HepG2 (cell line): ENCODE results near the gene PTPN3. TPM values are rescaled to one million over a fixed set of nuclear protein-coding genes. Genes with fewer than 3 reads are reported as not detected.

Experiments
- FIP1L1 ChIP-seq: fragments of 200-400 bp; formaldehyde crosslinking; IDR thresholded peaks from 2 replicates; pipeline ENCODE4 v1.6.1; 2018; ENCODE audit warnings: low read depth, mild to moderate bottlenecking, low read length, moderate library complexity, borderline replicate concordance; ENCODE audit not compliant: insufficient read depth
- SMARCC2 ChIP-seq: fragments of 450-650 bp; IDR thresholded peaks from 2 replicates; pipeline ENCODE4 v1.6.1; 2017; ENCODE audit warnings: antibody characterized with exemption, mild to moderate bottlenecking
- ZNF44 ChIP-seq: sonication (generic); formaldehyde crosslinking; IDR thresholded peaks from 2 replicates; pipeline ENCODE4 v1.5.1; 2020; ENCODE audit warnings: mild to moderate bottlenecking, missing genetic modification reagents
- ZNF510 ChIP-seq: sonication (generic); formaldehyde crosslinking; IDR thresholded peaks from 2 replicates; pipeline ENCODE4 v1.4.0; 2020; ENCODE audit warnings: low read depth, mild to moderate bottlenecking, missing genetic modification reagents
- ZNF570 ChIP-seq: sonication (generic); formaldehyde crosslinking; IDR thresholded peaks from 2 replicates; pipeline ENCODE4 v1.4.0; 2020; ENCODE audit warnings: mild to moderate bottlenecking, missing genetic modification reagents, borderline replicate concordance
- ZNF800 ChIP-seq: sonication (generic); formaldehyde crosslinking; IDR thresholded peaks from 2 replicates; pipeline ENCODE4 v1.4.0; 2020; ENCODE audit warnings: missing genetic modification reagents
- ZSCAN31 ChIP-seq: sonication (generic); formaldehyde crosslinking; IDR thresholded peaks from 2 replicates; pipeline ENCODE4 v1.5.0; 2020; ENCODE audit warnings: low read depth, mild to moderate bottlenecking, missing genetic modification reagents
- polyA plus RNA-seq, 8 experiments: library from polyadenylated mRNA; depleted of rRNA in 3 of 8; stranded (reverse) in 7 of 8; unstranded in 1 of 8; fragments of >200 nt; fragmentation: Illumina TruSeq in 4 of 8; extraction: Trizol in 4 of 8; gene quantifications; 2 replicates each; pipeline versions ENCODE4 v1.2.1 to v1.2.3, GENCODE V29; 2011 to 2016; ENCODE audit warnings: low read depth in 4 of 8, missing spikeins in 1 of 8, mixed read lengths in 1 of 8; ENCODE audit not compliant: insufficient read depth in 1 of 8
- total RNA-seq, 5 experiments: library from RNA; depleted of rRNA; stranded (reverse); fragments of >200 nt; fragmentation: Illumina TruSeq; extraction: Trizol; gene quantifications; 2 replicates each; pipeline ENCODE4 v1.2.3, GENCODE V29; 2016; ENCODE audit warnings: low read depth in 1 of 5
- TF ChIP-seq, protein P1 (sequence below): sonication (generic); formaldehyde crosslinking; IDR thresholded peaks from 2 replicates; pipeline ENCODE4 v1.4.0; 2020; ENCODE audit warnings: mild to moderate bottlenecking, missing genetic modification reagents

PTPN3 gene
- total and polyA plus RNA-seq, 2 of the 13 experiments (the other 11 are each of a cell fraction or from before 2014, with no cell fraction given): 5.6 to 20.5 TPM

DNA sequence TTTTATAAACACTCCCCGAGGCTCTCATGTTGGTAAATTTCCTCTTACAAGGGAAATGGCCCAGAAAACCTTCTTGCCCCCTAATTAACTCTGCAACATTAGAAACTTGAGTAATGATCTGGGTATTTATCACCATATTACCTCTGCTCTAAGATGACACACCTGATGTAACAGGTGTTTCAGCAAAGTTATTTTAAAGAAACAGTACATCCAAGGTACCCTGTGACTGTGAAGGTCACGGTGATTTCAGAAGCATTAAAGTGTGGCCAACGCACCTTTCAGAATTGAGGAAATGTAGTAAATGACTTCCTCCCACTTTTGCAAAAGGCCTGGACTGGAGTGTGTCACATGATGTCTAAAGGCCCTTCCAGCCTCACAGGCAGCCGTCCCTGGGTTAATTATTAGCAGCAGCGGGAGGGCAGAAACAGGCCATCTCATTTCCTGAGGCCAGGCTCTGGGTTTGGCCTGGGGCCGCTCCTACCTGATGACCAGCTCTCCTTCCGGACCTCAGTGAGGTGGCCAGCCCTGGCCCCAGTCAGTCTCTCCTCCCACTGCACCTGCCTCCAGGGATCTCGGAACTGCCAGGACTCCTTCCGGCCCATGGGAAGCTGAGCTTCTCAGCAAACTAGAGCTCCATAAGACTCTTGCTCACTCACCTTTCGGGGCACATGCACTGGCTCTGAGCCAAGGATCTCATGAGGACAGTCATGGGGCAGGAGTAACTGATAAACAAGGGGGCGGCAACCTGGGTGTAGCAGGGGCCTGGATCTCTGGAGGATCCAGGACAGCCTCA is 20.7 kb downstream of the PTPN3 start (continued):
- TF ChIP-seq ZNF800: peak; percentile 52; the same call in 1 of the 2 replicates
- no peak for TF ChIP-seq FIP1L1
- TF ChIP-seq ZSCAN31 (CRISPR knock-in tag): no peak
- no peak for TF ChIP-seq ZNF570
- TF ChIP-seq, protein P1, sequence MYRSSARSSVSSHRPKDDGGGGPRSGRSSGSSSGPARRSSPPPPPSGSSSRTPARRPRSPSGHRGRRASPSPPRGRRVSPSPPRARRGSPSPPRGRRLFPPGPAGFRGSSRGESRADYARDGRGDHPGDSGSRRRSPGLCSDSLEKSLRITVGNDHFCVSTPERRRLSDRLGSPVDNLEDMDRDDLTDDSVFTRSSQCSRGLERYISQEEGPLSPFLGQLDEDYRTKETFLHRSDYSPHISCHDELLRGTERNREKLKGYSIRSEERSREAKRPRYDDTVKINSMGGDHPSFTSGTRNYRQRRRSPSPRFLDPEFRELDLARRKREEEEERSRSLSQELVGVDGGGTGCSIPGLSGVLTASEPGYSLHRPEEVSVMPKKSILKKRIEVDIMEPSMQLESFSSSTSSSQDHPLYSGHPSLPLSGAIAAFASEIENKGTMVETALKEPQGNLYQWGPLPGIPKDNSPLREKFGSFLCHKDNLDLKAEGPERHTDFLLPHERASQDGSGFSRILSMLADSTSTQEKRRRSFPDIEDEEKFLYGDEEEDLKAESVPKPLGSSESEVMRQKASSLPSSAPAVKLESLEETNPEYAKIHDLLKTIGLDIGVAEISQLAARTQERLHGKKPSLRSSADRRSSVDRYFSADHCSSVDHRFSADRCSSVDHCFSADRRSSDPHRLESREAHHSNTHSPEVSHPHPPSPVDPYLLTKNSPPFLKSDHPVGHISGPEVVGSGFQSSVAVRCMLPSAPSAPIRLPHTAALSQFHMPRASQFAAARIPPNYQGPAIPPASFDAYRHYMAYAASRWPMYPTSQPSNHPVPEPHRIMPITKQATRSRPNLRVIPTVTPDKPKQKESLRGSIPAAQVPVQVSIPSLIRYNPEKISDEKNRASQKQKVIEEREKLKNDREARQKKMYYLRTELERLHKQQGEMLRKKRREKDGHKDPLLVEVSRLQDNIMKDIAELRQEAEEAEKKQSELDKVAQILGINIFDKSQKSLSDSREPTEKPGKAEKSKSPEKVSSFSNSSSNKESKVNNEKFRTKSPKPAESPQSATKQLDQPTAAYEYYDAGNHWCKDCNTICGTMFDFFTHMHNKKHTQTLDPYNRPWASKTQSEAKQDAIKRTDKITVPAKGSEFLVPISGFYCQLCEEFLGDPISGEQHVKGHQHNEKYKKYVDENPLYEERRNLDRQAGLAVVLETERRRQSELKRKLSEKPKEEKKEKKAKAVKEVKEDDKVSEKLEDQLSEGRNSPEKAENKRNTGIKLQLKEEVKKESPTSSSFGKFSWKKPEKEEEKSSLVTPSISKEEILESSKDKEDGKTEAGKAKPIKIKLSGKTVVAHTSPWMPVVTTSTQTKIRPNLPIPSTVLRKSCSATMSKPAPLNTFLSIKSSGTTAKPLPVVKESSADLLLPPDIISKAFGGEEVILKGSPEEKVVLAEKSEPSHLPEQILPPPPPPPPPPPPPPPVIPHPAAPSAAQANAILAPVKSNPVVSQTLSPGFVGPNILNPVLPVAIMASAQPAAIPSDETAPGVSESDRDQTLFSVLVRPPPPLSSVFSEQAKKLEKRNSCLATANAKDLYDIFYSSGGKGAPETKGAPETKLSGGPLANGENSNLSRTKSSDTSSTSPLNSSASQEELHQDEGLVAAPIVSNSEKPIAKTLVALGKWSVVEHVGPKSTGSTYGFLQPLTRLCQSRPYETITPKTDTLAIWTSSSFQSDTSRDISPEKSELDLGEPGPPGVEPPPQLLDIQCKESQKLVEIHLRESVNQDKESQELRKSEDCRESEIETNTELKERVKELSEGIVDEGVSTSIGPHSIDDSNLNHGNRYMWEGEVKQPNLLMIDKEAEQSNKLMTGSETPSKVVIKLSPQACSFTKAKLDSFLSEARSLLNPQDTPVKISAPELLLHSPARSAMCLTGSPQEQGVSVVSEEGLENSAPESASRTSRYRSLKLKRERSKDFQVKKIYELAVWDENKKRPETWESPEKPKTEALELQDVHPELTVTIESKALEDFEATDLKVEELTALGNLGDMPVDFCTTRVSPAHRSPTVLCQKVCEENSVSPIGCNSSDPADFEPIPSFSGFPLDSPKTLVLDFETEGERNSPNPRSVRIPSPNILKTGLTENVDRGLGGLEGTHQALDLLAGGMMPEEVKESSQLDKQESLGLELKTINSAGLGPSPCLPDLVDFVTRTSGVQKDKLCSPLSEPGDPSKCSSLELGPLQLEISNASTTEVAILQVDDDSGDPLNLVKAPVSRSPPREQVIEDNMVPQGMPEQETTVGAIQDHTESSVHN (CRISPR knock-in tag): no peak
- no peak for TF ChIP-seq SMARCC2
- TF ChIP-seq ZNF44 (CRISPR knock-in tag): 0 out of 2 replicates have a peak, but pooled peaks have one; percentile 8
- 0 out of 2 replicates have a peak, but pooled peaks have one; percentile 62 for TF ChIP-seq ZNF510 (CRISPR knock-in tag)
